Keratinocyte (primary cell): ENCODE data around the gene PTGR3. TPM values are rescaled to one million over a fixed set of nuclear protein-coding genes. Genes with fewer than 3 reads are reported as not detected.

Experiments used
- DNase-seq: peaks from one replicate; pipeline ENCODE4 v3.0.0-alpha.2; 2011; ENCODE audit warnings: low read depth, missing footprints, low spot score
- FAIRE-seq: peaks from 2 replicates; lab custom pipeline; 2011; peaks lifted over from hg19 to GRCh38; lab: Jason Lieb, UNC
- H2AFZ ChIP-seq: 2 replicates; pipeline ENCODE4 v1.6.0; 2012; ENCODE audit warnings: low read length, control low read depth, inconsistent platforms; ENCODE audit not compliant: control insufficient read depth
- H3K27ac ChIP-seq: 2 replicates; pipeline ENCODE4 v1.5.1; 2011; ENCODE audit warnings: low read length; ENCODE audit not compliant: control insufficient read depth, insufficient read depth
- H3K27me3 ChIP-seq: 3 replicates; pipeline ENCODE4 v1.6.0; 2011; ENCODE audit warnings: low read length; ENCODE audit not compliant: control insufficient read depth, insufficient read depth; ENCODE audit errors: extremely low read depth
- H3K36me3 ChIP-seq, 2 experiments: 2 replicates in 1 of 2; 3 replicates in 1 of 2; pipeline ENCODE4 v1.5.1; 2011; ENCODE audit warnings: low read length in 2 of 2, mild to moderate bottlenecking in 1 of 2; ENCODE audit not compliant: control insufficient read depth in 2 of 2, insufficient read depth in 2 of 2; ENCODE audit errors: extremely low read depth in 1 of 2
- H3K4me1 ChIP-seq: 3 replicates; pipeline ENCODE4 v1.5.1; 2011; ENCODE audit warnings: low read length; ENCODE audit not compliant: control insufficient read depth, insufficient read depth; ENCODE audit errors: extremely low read depth
- H3K4me2 ChIP-seq: 3 replicates; pipeline ENCODE4 v1.6.0; 2011; ENCODE audit warnings: low read depth, low read length; ENCODE audit not compliant: control insufficient read depth, insufficient read depth; ENCODE audit errors: extremely low read depth
- H3K4me3 ChIP-seq, 3 experiments: fragments of 200-600 bp in 1 of 3; sonication (generic) in 1 of 3; 2 replicates in 2 of 3; 3 replicates in 1 of 3; pipeline ENCODE4 v1.5.1; 2011 to 2016; ENCODE audit warnings: low read length in 3 of 3, mild to moderate bottlenecking in 3 of 3, control low read depth in 2 of 3, inconsistent platforms in 1 of 3, low read depth in 1 of 3, mixed read lengths in 1 of 3, mixed run types in 1 of 3, moderate library complexity in 1 of 3; ENCODE audit not compliant: control insufficient read depth in 2 of 3, insufficient read depth in 2 of 3; ENCODE audit errors: extremely low read depth in 1 of 3
- H3K79me2 ChIP-seq: 2 replicates; pipeline ENCODE4 v1.6.0; 2012; ENCODE audit warnings: low read length; ENCODE audit not compliant: control insufficient read depth, insufficient read depth
- H3K9ac ChIP-seq: 3 replicates; pipeline ENCODE4 v1.6.0; 2011; ENCODE audit warnings: low read length; ENCODE audit not compliant: control insufficient read depth, insufficient read depth; ENCODE audit errors: extremely low read depth
- H3K9me1 ChIP-seq: 3 replicates; pipeline ENCODE4 v1.6.0; 2011; ENCODE audit warnings: low read length; ENCODE audit not compliant: control insufficient read depth, insufficient read depth; ENCODE audit errors: extremely low read depth
- H3K9me3 ChIP-seq: 2 replicates; pipeline ENCODE4 v1.5.1; 2012; ENCODE audit warnings: low read depth, low read length; ENCODE audit not compliant: control insufficient read depth
- H4K20me1 ChIP-seq: 3 replicates; pipeline ENCODE4 v1.6.0; 2011; ENCODE audit warnings: low read length; ENCODE audit not compliant: control insufficient read depth, insufficient read depth; ENCODE audit errors: extremely low read depth
- EZH2 ChIP-seq: IDR thresholded peaks from one replicate; pipeline ENCODE4 v1.6.1; 2012; ENCODE audit warnings: inconsistent platforms, mild to moderate bottlenecking, low read length, moderate library complexity
- dilution Hi-C: fragments of 300-500 bp; cut with MboI; formaldehyde crosslinking; loops from one replicate; pipeline ENCODE4 v1.7.0; 2020; ENCODE audit warnings: low sequenced_read_pairs; ENCODE audit not compliant: extremely low pct_ligation_motif_present
- polyA plus RNA-seq, 5 experiments: library from polyadenylated mRNA; depleted of rRNA in 3 of 5; stranded (reverse) in 3 of 5; stranded (forward) in 1 of 5; unstranded in 1 of 5; fragments of >200 nt; gene quantifications; 1 replicate in 1 of 5; 2 replicates in 3 of 5; 3 replicates in 1 of 5; pipeline versions ENCODE4 v1.2.1 to v1.2.3, GENCODE V29; 2011 to 2012; ENCODE audit warnings: missing spikeins in 2 of 5, low read depth in 1 of 5, low replicate concordance in 1 of 5
- TF ChIP-seq, protein P1 (sequence below), 3 experiments: IDR thresholded peaks in 1 of 3; conservative IDR thresholded peaks in 1 of 3; optimal IDR thresholded peaks in 1 of 3; 2 replicates in 2 of 3; 3 replicates in 1 of 3; pipeline versions ENCODE3 to v1.5.1; 2011; ENCODE audit warnings: low read length in 3 of 3, mild to moderate bottlenecking in 3 of 3, moderate library complexity in 2 of 3, control low read depth in 1 of 3, inconsistent platforms in 1 of 3; ENCODE audit not compliant: insufficient read depth in 2 of 3; ENCODE audit errors: extremely low read depth in 1 of 3

PTGR3 gene
- polyA plus RNA-seq, 1 donor (not counting 4 experiments of a cell fraction or from before 2014, with no cell fraction given): 25.2 TPM

GRCh38 chr18:75214766-75215510, 6.0 kb upstream of the PTGR3 start:
- Histone ChIP-seq H3K4me1 (peaks cover 10% of the 10 kb centered on the region), H3K9me3 (no peaks in the 10 kb centered on the region), H3K36me3 (no peaks in the 10 kb centered on the region), H3K9me1 (no peaks in the 10 kb centered on the region), H3K4me3 (no peak overlapping the region), H2AFZ (peak overlapping the region; percentile 0), H4K20me1 (no peaks in the 10 kb centered on the region), H3K27ac (no peak overlapping the region), H3K4me2 (no peak overlapping the region), H3K9ac (no peak overlapping the region), H3K27me3 (no peaks in the 10 kb centered on the region), H3K79me2 (peaks cover 11% of the 10 kb centered on the region)
- TF ChIP-seq EZH2: no peak
- TF ChIP-seq, protein P1, sequence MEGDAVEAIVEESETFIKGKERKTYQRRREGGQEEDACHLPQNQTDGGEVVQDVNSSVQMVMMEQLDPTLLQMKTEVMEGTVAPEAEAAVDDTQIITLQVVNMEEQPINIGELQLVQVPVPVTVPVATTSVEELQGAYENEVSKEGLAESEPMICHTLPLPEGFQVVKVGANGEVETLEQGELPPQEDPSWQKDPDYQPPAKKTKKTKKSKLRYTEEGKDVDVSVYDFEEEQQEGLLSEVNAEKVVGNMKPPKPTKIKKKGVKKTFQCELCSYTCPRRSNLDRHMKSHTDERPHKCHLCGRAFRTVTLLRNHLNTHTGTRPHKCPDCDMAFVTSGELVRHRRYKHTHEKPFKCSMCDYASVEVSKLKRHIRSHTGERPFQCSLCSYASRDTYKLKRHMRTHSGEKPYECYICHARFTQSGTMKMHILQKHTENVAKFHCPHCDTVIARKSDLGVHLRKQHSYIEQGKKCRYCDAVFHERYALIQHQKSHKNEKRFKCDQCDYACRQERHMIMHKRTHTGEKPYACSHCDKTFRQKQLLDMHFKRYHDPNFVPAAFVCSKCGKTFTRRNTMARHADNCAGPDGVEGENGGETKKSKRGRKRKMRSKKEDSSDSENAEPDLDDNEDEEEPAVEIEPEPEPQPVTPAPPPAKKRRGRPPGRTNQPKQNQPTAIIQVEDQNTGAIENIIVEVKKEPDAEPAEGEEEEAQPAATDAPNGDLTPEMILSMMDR (optimal IDR thresholded peaks at IDR 0.05 in 1 of 3, IDR thresholded peaks at IDR 0.05 in 1 of 3, conservative IDR thresholded peaks at IDR 0.05 in 1 of 3; ENCODE audit: extremely low read depth in 1 of 3, insufficient read depth in 2 of 3, low read length in 3 of 3): no peak
- FAIRE-seq: peak; percentile 53
- dilution Hi-C loops: no loop called here
- DNase-seq: no peak

GRCh38 chr18:75214332-75214690, 5.4 kb upstream of the PTGR3 start:
- no peaks in the 10 kb centered on the region for H3K36me3 ChIP-seq
- H3K9ac ChIP-seq: no peak overlapping the region
- H3K4me1 ChIP-seq: peaks cover 11% of the 10 kb centered on the region
- H4K20me1 ChIP-seq: no peaks in the 10 kb centered on the region
- H3K79me2 ChIP-seq: peaks cover 9% of the 10 kb centered on the region
- no peak overlapping the region for H3K4me3 ChIP-seq
- FAIRE-seq (no peak), DNase-seq (no peak)
- no peak overlapping the region for H2AFZ ChIP-seq
- H3K27me3 ChIP-seq: no peaks in the 10 kb centered on the region
- H3K4me2 ChIP-seq: no peak overlapping the region
- no peaks in the 10 kb centered on the region for H3K9me3 ChIP-seq
- no peak overlapping the region for H3K27ac ChIP-seq
- TF ChIP-seq, protein P1 (optimal IDR thresholded peaks at IDR 0.05 in 1 of 3, IDR thresholded peaks at IDR 0.05 in 1 of 3, conservative IDR thresholded peaks at IDR 0.05 in 1 of 3; ENCODE audit: extremely low read depth in 1 of 3, insufficient read depth in 2 of 3, low read length in 3 of 3): no peak
- TF ChIP-seq EZH2: no peak
- H3K9me1 ChIP-seq: no peaks in the 10 kb centered on the region
- dilution Hi-C loops: no loop called here
